ENCODE measurements around the gene ARSH.

DNA sequence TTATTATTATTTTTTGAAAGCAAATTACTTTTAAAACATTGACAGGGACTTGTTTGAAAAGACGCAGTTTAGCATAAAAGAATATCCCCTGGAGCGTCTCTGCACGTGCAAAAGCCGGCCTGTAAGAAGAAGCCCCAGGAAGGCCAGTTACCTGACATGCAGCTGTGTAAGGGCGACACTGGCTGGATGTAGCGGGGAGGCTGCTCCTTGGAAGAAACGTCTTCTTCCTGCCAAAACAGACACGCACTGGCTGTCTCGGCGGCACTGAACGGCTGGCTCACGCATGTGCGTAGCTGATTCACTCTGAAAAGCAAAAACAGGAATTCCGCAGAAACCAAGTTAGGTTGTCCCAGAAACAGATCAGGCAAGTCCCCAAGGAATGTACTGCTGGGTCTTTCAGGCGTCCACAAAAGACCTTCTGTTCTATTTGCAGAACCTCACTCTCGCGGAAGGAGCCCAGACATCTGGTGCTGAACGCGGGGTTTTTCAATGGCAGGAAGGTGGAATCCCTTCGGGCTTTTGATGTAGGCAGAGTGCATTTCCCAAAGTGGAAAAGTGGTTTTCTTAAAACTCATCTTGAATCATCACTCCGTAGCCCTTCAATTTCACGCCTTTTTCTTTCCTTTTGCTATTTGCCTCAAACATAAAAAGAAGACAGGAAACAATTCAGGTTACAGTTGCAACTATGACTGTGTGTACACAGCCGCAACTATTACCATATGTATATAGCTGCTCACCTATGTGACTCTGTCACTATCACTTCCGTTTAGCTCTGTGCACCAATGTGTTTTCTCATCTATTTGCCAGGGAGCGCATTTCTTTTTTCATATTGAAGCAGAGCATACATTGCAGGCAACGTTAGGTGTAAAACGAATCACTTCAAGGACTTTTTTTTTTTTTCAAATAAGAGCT is 38.1 kb upstream of the ARSH start:
- TF ChIP-seq, protein P1, sequence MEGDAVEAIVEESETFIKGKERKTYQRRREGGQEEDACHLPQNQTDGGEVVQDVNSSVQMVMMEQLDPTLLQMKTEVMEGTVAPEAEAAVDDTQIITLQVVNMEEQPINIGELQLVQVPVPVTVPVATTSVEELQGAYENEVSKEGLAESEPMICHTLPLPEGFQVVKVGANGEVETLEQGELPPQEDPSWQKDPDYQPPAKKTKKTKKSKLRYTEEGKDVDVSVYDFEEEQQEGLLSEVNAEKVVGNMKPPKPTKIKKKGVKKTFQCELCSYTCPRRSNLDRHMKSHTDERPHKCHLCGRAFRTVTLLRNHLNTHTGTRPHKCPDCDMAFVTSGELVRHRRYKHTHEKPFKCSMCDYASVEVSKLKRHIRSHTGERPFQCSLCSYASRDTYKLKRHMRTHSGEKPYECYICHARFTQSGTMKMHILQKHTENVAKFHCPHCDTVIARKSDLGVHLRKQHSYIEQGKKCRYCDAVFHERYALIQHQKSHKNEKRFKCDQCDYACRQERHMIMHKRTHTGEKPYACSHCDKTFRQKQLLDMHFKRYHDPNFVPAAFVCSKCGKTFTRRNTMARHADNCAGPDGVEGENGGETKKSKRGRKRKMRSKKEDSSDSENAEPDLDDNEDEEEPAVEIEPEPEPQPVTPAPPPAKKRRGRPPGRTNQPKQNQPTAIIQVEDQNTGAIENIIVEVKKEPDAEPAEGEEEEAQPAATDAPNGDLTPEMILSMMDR (IDR thresholded peaks at IDR 0.05): no peak
- TF ChIP-seq POLR2A (IDR thresholded peaks at IDR 0.05) (no peak), EP300 (IDR thresholded peaks at IDR 0.05) (no peak)
